Measurements from ENCODE around the gene RXRA. TPM values are rescaled to one million over a fixed set of nuclear protein-coding genes. Genes with fewer than 3 reads are reported as not detected.

Gene RXRA
- total and polyA plus RNA-seq, 2 donors (not counting 3 experiments of a cell fraction or from before 2014, with no cell fraction given) = 15.4 to 37.4 TPM

GRCh38 chr9:134341929-134342745 lies 15.9 kb downstream of the RXRA start:
- TF ChIP-seq MAX (IDR thresholded peaks at IDR 0.05; ENCODE audit: insufficient read depth, insufficient read length) = no peak
- no peak for TF ChIP-seq EZH2 (IDR thresholded peaks at IDR 0.05; ENCODE audit: borderline replicate concordance, low read depth, low read length, severe bottlenecking)
- no peak for TF ChIP-seq POLR2AphosphoS5 (IDR thresholded peaks at IDR 0.05; ENCODE audit: insufficient read depth, low read depth, low read length)
- TF ChIP-seq POLR2A (IDR thresholded peaks at IDR 0.05; ENCODE audit: low read depth, low read length) = no peak
- no peak for TF ChIP-seq MYC (IDR thresholded peaks at IDR 0.05; ENCODE audit: low read depth, low read length)
- TF ChIP-seq JUN (IDR thresholded peaks at IDR 0.05; ENCODE audit: borderline replicate concordance, insufficient read depth, insufficient read length, low read depth) = no peak
- dilution Hi-C loops (cut with MboI; ENCODE audit: extremely low pct_ligation_motif_present, low sequenced_read_pairs) = no loop called here
- peaks cover 45% of the 10 kb centered on the region for H3K4me1 ChIP-seq (ENCODE audit: control insufficient read depth, extremely low read depth, insufficient read depth, low read length)
- ChIA-PET CTCF (interaction anchor here (1.0 to 2.2 kb wide), 4 partner anchors 40 to 172 kb away, joined by 3 to 7 read pairs (median 5); no protein-coding TSS in a partner anchor), POLR2A (no interaction called here)
- intact Hi-C loops (cut with micrococcal nuclease) = loop anchor here (2.0 to 5.0 kb wide), 3 partner anchors 37 to 1005 kb away; partner anchors contain the start of gene SURF6
- H3K27me3 ChIP-seq (ENCODE audit: control insufficient read depth in 2 of 2, insufficient read depth in 2 of 2, low read length in 2 of 2) = no peaks in the 10 kb centered on the region
- no peaks in the 10 kb centered on the region for H3K9me3 ChIP-seq (replicated peaks; ENCODE audit: control insufficient read depth, insufficient read depth, low read length)
- H3K9me1 ChIP-seq (replicated peaks; ENCODE audit: control insufficient read depth, extremely low read depth, insufficient read depth, low read length) = no peaks in the 10 kb centered on the region
- FAIRE-seq = no peak
- H3K79me2 ChIP-seq (ENCODE audit: control insufficient read depth, insufficient read depth, low read length) = peaks cover 66% of the 10 kb centered on the region
- H3K27ac ChIP-seq (ENCODE audit: insufficient read depth, low read depth, low read length) = peak overlapping the region; percentile 86
- no peak overlapping the region for H3K9ac ChIP-seq (replicated peaks; ENCODE audit: extremely low read depth, insufficient read depth, low read length)
- no peak overlapping the region for H2AFZ ChIP-seq (ENCODE audit: low read depth, low read length)
- no peak overlapping the region for H3K4me2 ChIP-seq (ENCODE audit: insufficient read depth, low read length)
- no peaks in the 10 kb centered on the region for H4K20me1 ChIP-seq (replicated peaks; ENCODE audit: control insufficient read depth, extremely low read depth, insufficient read depth, low read length)
- BruUV-seq (replicated peaks) = no TSS peak
- no peak for DNase-seq (ENCODE audit: low read depth, low spot score)
- H3K36me3 ChIP-seq (ENCODE audit: control insufficient read depth in 2 of 2, extremely low read depth in 1 of 2, insufficient read depth in 2 of 2, low read length in 2 of 2) = no peaks in the 10 kb centered on the region
- H3K4me3 ChIP-seq (replicated peaks in 1 of 3; ENCODE audit: insufficient read depth in 1 of 3, low read depth in 1 of 3, low read length in 3 of 3) = no peak overlapping the region

- H2AFZ ChIP-seq (ENCODE audit: low read depth, low read length) = no peak overlapping the region
- H3K9me1 ChIP-seq (replicated peaks; ENCODE audit: control insufficient read depth, extremely low read depth, insufficient read depth, low read length) = no peaks in the 10 kb centered on the region
- no peak overlapping the region for H3K4me2 ChIP-seq (ENCODE audit: insufficient read depth, low read length)
- BruUV-seq (replicated peaks) = no TSS peak
- no peaks in the 10 kb centered on the region for H3K27me3 ChIP-seq (ENCODE audit: control insufficient read depth in 2 of 2, insufficient read depth in 2 of 2, low read length in 2 of 2)
- FAIRE-seq (no peak), DNase-seq (ENCODE audit: low read depth, low spot score) (no peak)
- intact Hi-C loops (cut with micrococcal nuclease) (loop anchor here (5.0 kb wide), 1 partner anchor 1005 kb away; the partner anchor contains the start of gene SURF6), dilution Hi-C loops (cut with MboI; ENCODE audit: extremely low pct_ligation_motif_present, low sequenced_read_pairs) (no loop called here)
- no peak for TF ChIP-seq MYC (IDR thresholded peaks at IDR 0.05; ENCODE audit: low read depth, low read length)
- TF ChIP-seq JUN (IDR thresholded peaks at IDR 0.05; ENCODE audit: borderline replicate concordance, insufficient read depth, insufficient read length, low read depth) = no peak
- no peak for TF ChIP-seq POLR2AphosphoS5 (IDR thresholded peaks at IDR 0.05; ENCODE audit: insufficient read depth, low read depth, low read length)
- no peak for TF ChIP-seq EZH2 (IDR thresholded peaks at IDR 0.05; ENCODE audit: borderline replicate concordance, low read depth, low read length, severe bottlenecking)
- no peak for TF ChIP-seq MAX (IDR thresholded peaks at IDR 0.05; ENCODE audit: insufficient read depth, insufficient read length)
- no peak for TF ChIP-seq FOS (IDR thresholded peaks at IDR 0.05; ENCODE audit: borderline replicate concordance, insufficient read depth, low read length)
- no peak for TF ChIP-seq GATA2 (IDR thresholded peaks at IDR 0.05; ENCODE audit: insufficient read depth, insufficient read length, low read depth, low read length)
- no peak for TF ChIP-seq POLR2A (IDR thresholded peaks at IDR 0.05; ENCODE audit: low read depth, low read length)
- TF ChIP-seq CTCF (IDR thresholded peaks at IDR 0.05; ENCODE audit: extremely low read depth in 1 of 2, insufficient read depth in 1 of 2, low read depth in 1 of 2, low read length in 2 of 2) = no peak
- ChIA-PET POLR2A (no interaction called here), CTCF (no interaction called here)
- peaks cover 65% of the 10 kb centered on the region for H3K79me2 ChIP-seq (ENCODE audit: control insufficient read depth, insufficient read depth, low read length)
- H3K36me3 ChIP-seq (ENCODE audit: control insufficient read depth in 2 of 2, extremely low read depth in 1 of 2, insufficient read depth in 2 of 2, low read length in 2 of 2) = no peaks in the 10 kb centered on the region
- H3K27ac ChIP-seq (ENCODE audit: insufficient read depth, low read depth, low read length) = no peak overlapping the region
- no peaks in the 10 kb centered on the region for H3K9me3 ChIP-seq (replicated peaks; ENCODE audit: control insufficient read depth, insufficient read depth, low read length)
- peaks cover 45% of the 10 kb centered on the region for H3K4me1 ChIP-seq (ENCODE audit: control insufficient read depth, extremely low read depth, insufficient read depth, low read length)
- no peak overlapping the region for H3K4me3 ChIP-seq (replicated peaks in 1 of 3; ENCODE audit: insufficient read depth in 1 of 3, low read depth in 1 of 3, low read length in 3 of 3)
- no peak overlapping the region for H3K9ac ChIP-seq (replicated peaks; ENCODE audit: extremely low read depth, insufficient read depth, low read length)
- no peaks in the 10 kb centered on the region for H4K20me1 ChIP-seq (replicated peaks; ENCODE audit: control insufficient read depth, extremely low read depth, insufficient read depth, low read length)
Measured at GRCh38 chr9:134342746-134343115, 16.5 kb downstream of the RXRA start.

Measured in endothelial cell of umbilical vein (primary cell).